Middle frontal gyrus (tissue), 1 donor: ENCODE measurements around the gene KCNH4.

Experiments
- DNase-seq: peaks from one replicate; pipeline ENCODE4 v3.0.0-alpha.2; 2015; ENCODE audit warnings: low spot score; ENCODE audit errors: extremely low spot score

KCNH4 gene

GRCh38 chr17:42138749-42139492, 42.0 kb downstream of the KCNH4 start:
- no peak for DNase-seq

- no peak for DNase-seq
Observed at GRCh38 chr17:42136654-42137051, 44.3 kb downstream of the KCNH4 start.

GRCh38 chr17:42135664-42136653, 45.0 kb downstream of the KCNH4 start:
- no peak for DNase-seq

- DNase-seq, result no peak
Observed at GRCh38 chr17:42135151-42135550, 45.8 kb downstream of the KCNH4 start.

GRCh38 chr17:42133461-42134041, 47.4 kb downstream of the KCNH4 start:
- DNase-seq, result no peak

- DNase-seq, result peak; percentile 31
Observed at GRCh38 chr17:42132941-42133340, 48.0 kb downstream of the KCNH4 start.

- DNase-seq, result no peak
Observed at GRCh38 chr17:42131981-42132432, 48.9 kb downstream of the KCNH4 start.

- DNase-seq, result no peak
Observed at GRCh38 chr17:42131232-42131631, 49.7 kb downstream of the KCNH4 start.

GRCh38 chr17:42130310-42130936, 50.5 kb downstream of the KCNH4 start:
- DNase-seq, result no peak

- DNase-seq, result no peak
Observed at GRCh38 chr17:42129109-42129837, 51.7 kb downstream of the KCNH4 start.

GRCh38 chr17:42127414-42127813, 53.5 kb downstream of the KCNH4 start:
- DNase-seq, result no peak

GRCh38 chr17:42126836-42127235, 54.1 kb downstream of the KCNH4 start:
- DNase-seq, result no peak

GRCh38 chr17:42125565-42125964, 55.4 kb downstream of the KCNH4 start:
- DNase-seq, result no peak

- no peak for DNase-seq
Observed at GRCh38 chr17:42124256-42124655, 56.7 kb downstream of the KCNH4 start.

GRCh38 chr17:42122371-42123303, 58.3 kb downstream of the KCNH4 start, which contains the start of gene HSPB9:
Gene HSPB9 (plus strand): TSS chr17:42122804. CDS start chr17:42122851, 47 bp downstream.
- DNase-seq, result no peak

GRCh38 chr17:42120770-42121769, 59.9 kb downstream of the KCNH4 start, which contains the start of gene KAT2A:
Gene KAT2A (minus strand): TSS chr17:42121367. CDS start chr17:42121304, 63 bp downstream.
- peak; percentile 78 for DNase-seq

GRCh38 chr17:42120161-42120769, 60.7 kb downstream of the KCNH4 start:
- no peak for DNase-seq

GRCh38 chr17:42119301-42119700, 61.6 kb downstream of the KCNH4 start:
- DNase-seq, result no peak
